ENCODE results near the gene MAD1L1. TPM values are rescaled to one million over a fixed set of nuclear protein-coding genes. Genes with fewer than 3 reads are reported as not detected.

The MAD1L1 gene
- total and polyA plus RNA-seq, 2 of the 13 experiments (the other 11 are each of a cell fraction or from before 2014, with no cell fraction given): 17.4 to 64.7 TPM

- Histone ChIP-seq H3K27ac (ENCODE audit: extremely low read length, insufficient read depth, low read length) (no peak overlapping the region), H3K9me3 (ENCODE audit: low read length) (no peaks in the 10 kb centered on the region), H4K20me1 (ENCODE audit: insufficient read depth, low read length) (0 out of 2 replicates have a peak, but pooled peaks cover 2% of the 10 kb centered on the region), H3K79me2 (ENCODE audit: insufficient read depth, low read length) (no peaks in the 10 kb centered on the region), H3K36me3 (replicated peaks in 1 of 2; ENCODE audit: control insufficient read depth in 1 of 2, insufficient read depth in 2 of 2, low read length in 2 of 2) (peaks cover 1 to 7% of the 10 kb centered on the region in 2 experiments; a peak in 1 of 5 replicates), H2AFZ (ENCODE audit: low read length) (no peak overlapping the region), H3K9ac (ENCODE audit: insufficient read depth, low read depth, low read length) (no peak overlapping the region), H3K27me3 (ENCODE audit: control insufficient read depth in 1 of 2, insufficient read depth in 2 of 2, low read length in 2 of 2) (no peaks in the 10 kb centered on the region), H3K4me2 (ENCODE audit: low read depth, low read length) (no peak overlapping the region), H3K4me1 (ENCODE audit: insufficient read depth, low read length) (no peaks in the 10 kb centered on the region), H3K4me3 (replicated peaks in 1 of 3; ENCODE audit: insufficient read depth in 1 of 3, low read depth in 2 of 3, low read length in 3 of 3) (no peak overlapping the region)
- ATAC-seq (no peak; the same call in 2 of the 3 replicates), DNase-seq (ENCODE audit: low spot score) (no peak), FAIRE-seq (no peak)
- no TSS peak for BruUV-seq (replicated peaks)
- in situ Hi-C loops (cut with HindIII; ENCODE audit: extremely low pct_ligation_motif_present, low pct_unique_long_range_greater_than_20kb) (no loop called here), intact Hi-C loops (cut with micrococcal nuclease; ENCODE audit: unreplicated experiment) (no loop called here)
- CTCF ChIA-PET (ENCODE audit: low intra/inter-chr PET ratio, low total read pairs): no interaction called here
- POLR2A ChIA-PET: no interaction called here
- WGBS (ENCODE audit: low lambda C conversion rate): 100% methylated on average over 5 of the region's 11 CpGs
- TF ChIP-seq ZNF724P (CRISPR knock-in tag; IDR thresholded peaks at IDR 0.05; ENCODE audit: borderline replicate concordance) (no peak), TRIM24 (CRISPR knock-in tag; IDR thresholded peaks at IDR 0.05) (no peak), DBP (CRISPR knock-in tag; IDR thresholded peaks at IDR 0.05; ENCODE audit: not compliant biosample characterization) (no peak), ZNF75D (CRISPR knock-in tag; IDR thresholded peaks at IDR 0.05; ENCODE audit: borderline replicate concordance) (no peak)
These were observed 237.3 kb downstream of the MAD1L1 start for GRCh38 chr7:1995426-1995825.

- TF ChIP-seq ZNF576 (CRISPR knock-in tag; IDR thresholded peaks at IDR 0.05) (no peak), RORA (CRISPR knock-in tag; IDR thresholded peaks at IDR 0.05) (no peak), ZXDC (CRISPR knock-in tag; IDR thresholded peaks at IDR 0.05) (no peak), HCFC1 (IDR thresholded peaks at IDR 0.05; ENCODE audit: low read depth, low read length) (no peak), ZNF614 (CRISPR knock-in tag; IDR thresholded peaks at IDR 0.05; ENCODE audit: borderline replicate concordance) (no peak), ZBTB42 (CRISPR knock-in tag; IDR thresholded peaks at IDR 0.05) (no peak), PLRG1 (conservative IDR thresholded peaks at IDR 0.05) (no peak)
- Histone ChIP-seq H3K4me3 (replicated peaks in 1 of 3; ENCODE audit: insufficient read depth in 1 of 3, low read depth in 2 of 3, low read length in 3 of 3) (no peak overlapping the region), H3K27me3 (ENCODE audit: control insufficient read depth in 1 of 2, insufficient read depth in 2 of 2, low read length in 2 of 2) (no peaks in the 10 kb centered on the region), H3K9me3 (ENCODE audit: low read length) (no peaks in the 10 kb centered on the region), H3K9ac (ENCODE audit: insufficient read depth, low read depth, low read length) (no peak overlapping the region), H2AFZ (ENCODE audit: low read length) (no peak overlapping the region), H3K27ac (ENCODE audit: extremely low read length, insufficient read depth, low read length) (no peak overlapping the region), H4K20me1 (ENCODE audit: insufficient read depth, low read length) (0 out of 2 replicates have a peak, but pooled peaks cover 2% of the 10 kb centered on the region), H3K4me1 (ENCODE audit: insufficient read depth, low read length) (no peaks in the 10 kb centered on the region), H3K36me3 (replicated peaks in 1 of 2; ENCODE audit: control insufficient read depth in 1 of 2, insufficient read depth in 2 of 2, low read length in 2 of 2) (peaks cover 1 to 6% of the 10 kb centered on the region in 2 experiments; a peak in 1 of 5 replicates), H3K4me2 (ENCODE audit: low read depth, low read length) (no peak overlapping the region), H3K79me2 (ENCODE audit: insufficient read depth, low read length) (no peaks in the 10 kb centered on the region)
- intact Hi-C loops (cut with micrococcal nuclease; ENCODE audit: unreplicated experiment): no loop called here
- in situ Hi-C loops (cut with HindIII; ENCODE audit: extremely low pct_ligation_motif_present, low pct_unique_long_range_greater_than_20kb): no loop called here
- no peak for FAIRE-seq
- POLR2A ChIA-PET: no interaction called here
- no TSS peak for BruUV-seq (replicated peaks)
- CTCF ChIA-PET (ENCODE audit: low intra/inter-chr PET ratio, low total read pairs): no interaction called here
- ATAC-seq: no peak
- WGBS (ENCODE audit: low lambda C conversion rate): 100% methylated on average over 7 of the region's 13 CpGs
- no peak for DNase-seq (ENCODE audit: low spot score)
These were observed 237.8 kb downstream of the MAD1L1 start for GRCh38 chr7:1994931-1995330.

Measured in HepG2 (cell line).